ENCODE data around the gene EFHC1. TPM values are rescaled to one million over a fixed set of nuclear protein-coding genes. Genes with fewer than 3 reads are reported as not detected.

Gene EFHC1
- total and polyA plus RNA-seq, 2 of the 13 experiments (the other 11 are each of a cell fraction or from before 2014, with no cell fraction given), result 23.4 to 29.5 TPM

DNA sequence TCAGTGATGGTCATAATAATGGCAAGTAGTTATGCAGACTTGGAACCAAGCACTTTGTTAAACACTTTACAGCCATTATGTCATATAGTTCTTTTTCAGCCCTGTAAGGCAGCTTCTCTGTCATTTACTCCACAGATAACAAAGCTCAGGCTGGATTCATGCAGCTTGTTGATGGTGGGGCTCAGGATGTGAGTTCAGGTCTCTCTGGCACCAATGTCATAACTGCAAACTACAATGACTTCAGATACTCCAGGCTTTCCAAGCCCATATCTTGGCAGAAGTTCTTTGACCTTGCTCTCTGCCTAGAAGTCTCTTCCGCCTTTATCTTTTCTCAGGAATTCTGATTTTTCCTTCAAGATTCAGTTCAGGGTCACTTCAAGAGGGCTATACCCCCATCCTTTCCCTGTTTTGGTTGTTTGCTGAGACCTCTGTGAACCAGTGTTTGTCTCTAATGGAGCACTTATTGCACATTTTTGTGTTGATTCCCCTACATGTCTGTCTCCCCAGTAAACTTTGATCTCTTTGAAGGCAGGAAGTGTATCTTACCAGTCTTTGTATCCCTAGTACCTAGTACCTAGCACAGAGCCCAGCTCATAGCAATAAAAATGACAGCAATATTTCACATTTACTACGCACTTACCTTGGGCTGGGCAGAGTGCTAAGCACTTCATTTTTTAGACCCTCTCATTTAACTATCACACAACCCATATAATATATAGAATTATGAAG, 19.7 kb upstream of the EFHC1 start (continued):
- TF ChIP-seq, protein P1, sequence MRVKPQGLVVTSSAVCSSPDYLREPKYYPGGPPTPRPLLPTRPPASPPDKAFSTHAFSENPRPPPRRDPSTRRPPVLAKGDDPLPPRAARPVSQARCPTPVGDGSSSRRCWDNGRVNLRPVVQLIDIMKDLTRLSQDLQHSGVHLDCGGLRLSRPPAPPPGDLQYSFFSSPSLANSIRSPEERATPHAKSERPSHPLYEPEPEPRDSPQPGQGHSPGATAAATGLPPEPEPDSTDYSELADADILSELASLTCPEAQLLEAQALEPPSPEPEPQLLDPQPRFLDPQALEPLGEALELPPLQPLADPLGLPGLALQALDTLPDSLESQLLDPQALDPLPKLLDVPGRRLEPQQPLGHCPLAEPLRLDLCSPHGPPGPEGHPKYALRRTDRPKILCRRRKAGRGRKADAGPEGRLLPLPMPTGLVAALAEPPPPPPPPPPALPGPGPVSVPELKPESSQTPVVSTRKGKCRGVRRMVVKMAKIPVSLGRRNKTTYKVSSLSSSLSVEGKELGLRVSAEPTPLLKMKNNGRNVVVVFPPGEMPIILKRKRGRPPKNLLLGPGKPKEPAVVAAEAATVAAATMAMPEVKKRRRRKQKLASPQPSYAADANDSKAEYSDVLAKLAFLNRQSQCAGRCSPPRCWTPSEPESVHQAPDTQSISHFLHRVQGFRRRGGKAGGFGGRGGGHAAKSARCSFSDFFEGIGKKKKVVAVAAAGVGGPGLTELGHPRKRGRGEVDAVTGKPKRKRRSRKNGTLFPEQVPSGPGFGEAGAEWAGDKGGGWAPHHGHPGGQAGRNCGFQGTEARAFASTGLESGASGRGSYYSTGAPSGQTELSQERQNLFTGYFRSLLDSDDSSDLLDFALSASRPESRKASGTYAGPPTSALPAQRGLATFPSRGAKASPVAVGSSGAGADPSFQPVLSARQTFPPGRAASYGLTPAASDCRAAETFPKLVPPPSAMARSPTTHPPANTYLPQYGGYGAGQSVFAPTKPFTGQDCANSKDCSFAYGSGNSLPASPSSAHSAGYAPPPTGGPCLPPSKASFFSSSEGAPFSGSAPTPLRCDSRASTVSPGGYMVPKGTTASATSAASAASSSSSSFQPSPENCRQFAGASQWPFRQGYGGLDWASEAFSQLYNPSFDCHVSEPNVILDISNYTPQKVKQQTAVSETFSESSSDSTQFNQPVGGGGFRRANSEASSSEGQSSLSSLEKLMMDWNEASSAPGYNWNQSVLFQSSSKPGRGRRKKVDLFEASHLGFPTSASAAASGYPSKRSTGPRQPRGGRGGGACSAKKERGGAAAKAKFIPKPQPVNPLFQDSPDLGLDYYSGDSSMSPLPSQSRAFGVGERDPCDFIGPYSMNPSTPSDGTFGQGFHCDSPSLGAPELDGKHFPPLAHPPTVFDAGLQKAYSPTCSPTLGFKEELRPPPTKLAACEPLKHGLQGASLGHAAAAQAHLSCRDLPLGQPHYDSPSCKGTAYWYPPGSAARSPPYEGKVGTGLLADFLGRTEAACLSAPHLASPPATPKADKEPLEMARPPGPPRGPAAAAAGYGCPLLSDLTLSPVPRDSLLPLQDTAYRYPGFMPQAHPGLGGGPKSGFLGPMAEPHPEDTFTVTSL (CRISPR knock-in tag; IDR thresholded peaks at IDR 0.05; ENCODE audit: borderline replicate concordance), result peak; percentile 49; the same call in 1 of the 2 replicates
- TF ChIP-seq RBFOX2 (IDR thresholded peaks at IDR 0.05; ENCODE audit: low read depth, low read length) (no peak), GATAD2A (CRISPR knock-in tag; IDR thresholded peaks at IDR 0.05) (peak; percentile 37; the same call in 1 of the 2 replicates), ELF3 (CRISPR knock-in tag; IDR thresholded peaks at IDR 0.05) (peak; percentile 62), GFI1 (CRISPR knock-in tag; IDR thresholded peaks at IDR 0.05; ENCODE audit: borderline replicate concordance) (0 out of 2 replicates have a peak, but pooled peaks have one; percentile 1), FOXJ3 (CRISPR knock-in tag; IDR thresholded peaks at IDR 0.05; ENCODE audit: borderline replicate concordance) (peak; percentile 16; the same call in 1 of the 2 replicates), CEBPG (CRISPR knock-in tag; IDR thresholded peaks at IDR 0.05) (peak; percentile 25; the same call in 1 of the 2 replicates), CREM (IDR thresholded peaks at IDR 0.05) (peak; percentile 23; the same call in 1 of the 2 replicates), CREM (CRISPR knock-in tag; IDR thresholded peaks at IDR 0.05) (no peak), KAT8 (CRISPR knock-in tag; IDR thresholded peaks at IDR 0.05) (peak; percentile 55; the same call in 1 of the 2 replicates), PPARG (CRISPR knock-in tag; conservative IDR thresholded peaks at IDR 0.05) (0 out of 2 replicates have a peak, but pooled peaks have one; percentile 12), KMT2B (CRISPR knock-in tag; IDR thresholded peaks at IDR 0.05) (peak; percentile 35), ZMYM3 (CRISPR knock-in tag; IDR thresholded peaks at IDR 0.05) (peak; percentile 34; the same call in 1 of the 2 replicates), FOXA3 (CRISPR knock-in tag; IDR thresholded peaks at IDR 0.05) (peak; percentile 41; the same call in 1 of the 2 replicates), ZNF891 (CRISPR knock-in tag; IDR thresholded peaks at IDR 0.05) (no peak), RARA (CRISPR knock-in tag; IDR thresholded peaks at IDR 0.05) (peak; percentile 49; the same call in 1 of the 2 replicates), SOX5 (CRISPR knock-in tag; IDR thresholded peaks at IDR 0.05; ENCODE audit: borderline replicate concordance) (peak; percentile 14; the same call in 1 of the 2 replicates), MEF2D (CRISPR knock-in tag; IDR thresholded peaks at IDR 0.05) (peak; percentile 51; the same call in 1 of the 2 replicates), TEAD3 (CRISPR knock-in tag; optimal IDR thresholded peaks at IDR 0.05; ENCODE audit: borderline replicate concordance) (peak; percentile 34)
- TF ChIP-seq, protein P2, sequence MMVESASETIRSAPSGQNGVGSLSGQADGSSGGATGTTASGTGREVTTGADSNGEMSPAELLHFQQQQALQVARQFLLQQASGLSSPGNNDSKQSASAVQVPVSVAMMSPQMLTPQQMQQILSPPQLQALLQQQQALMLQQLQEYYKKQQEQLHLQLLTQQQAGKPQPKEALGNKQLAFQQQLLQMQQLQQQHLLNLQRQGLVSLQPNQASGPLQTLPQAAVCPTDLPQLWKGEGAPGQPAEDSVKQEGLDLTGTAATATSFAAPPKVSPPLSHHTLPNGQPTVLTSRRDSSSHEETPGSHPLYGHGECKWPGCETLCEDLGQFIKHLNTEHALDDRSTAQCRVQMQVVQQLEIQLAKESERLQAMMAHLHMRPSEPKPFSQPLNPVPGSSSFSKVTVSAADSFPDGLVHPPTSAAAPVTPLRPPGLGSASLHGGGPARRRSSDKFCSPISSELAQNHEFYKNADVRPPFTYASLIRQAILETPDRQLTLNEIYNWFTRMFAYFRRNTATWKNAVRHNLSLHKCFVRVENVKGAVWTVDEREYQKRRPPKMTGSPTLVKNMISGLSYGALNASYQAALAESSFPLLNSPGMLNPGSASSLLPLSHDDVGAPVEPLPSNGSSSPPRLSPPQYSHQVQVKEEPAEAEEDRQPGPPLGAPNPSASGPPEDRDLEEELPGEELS (CRISPR knock-in tag; IDR thresholded peaks at IDR 0.05), result 0 out of 2 replicates have a peak, but pooled peaks have one; percentile 18
- TF ChIP-seq, protein P3, sequence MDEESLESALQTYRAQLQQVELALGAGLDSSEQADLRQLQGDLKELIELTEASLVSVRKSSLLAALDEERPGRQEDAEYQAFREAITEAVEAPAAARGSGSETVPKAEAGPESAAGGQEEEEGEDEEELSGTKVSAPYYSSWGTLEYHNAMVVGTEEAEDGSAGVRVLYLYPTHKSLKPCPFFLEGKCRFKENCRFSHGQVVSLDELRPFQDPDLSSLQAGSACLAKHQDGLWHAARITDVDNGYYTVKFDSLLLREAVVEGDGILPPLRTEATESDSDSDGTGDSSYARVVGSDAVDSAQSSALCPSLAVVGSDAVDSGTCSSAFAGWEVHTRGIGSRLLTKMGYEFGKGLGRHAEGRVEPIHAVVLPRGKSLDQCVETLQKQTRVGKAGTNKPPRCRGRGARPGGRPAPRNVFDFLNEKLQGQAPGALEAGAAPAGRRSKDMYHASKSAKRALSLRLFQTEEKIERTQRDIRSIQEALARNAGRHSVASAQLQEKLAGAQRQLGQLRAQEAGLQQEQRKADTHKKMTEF (CRISPR knock-in tag; IDR thresholded peaks at IDR 0.05), result peak; percentile 24; the same call in 1 of the 2 replicates
